GM20431 (cell line): ENCODE measurements around the gene GBP2.
"Not testable (repeated sequence)": the region's sequence is repeated elsewhere in the genome, so short reads cannot be mapped to it uniquely, and the experiment has no call there.

ENCODE experiments used
- in situ Hi-C: fragments of 300-500 bp; cut with MseI, MboI; formaldehyde crosslinking; loops from one replicate; pipeline ENCODE4 v1.15.0; 2020; ENCODE audit warnings: low sequenced_read_pairs; ENCODE audit not compliant: unreplicated experiment

Gene GBP2

GRCh38 chr1:89129911-89130310, 4.0 kb upstream of the GBP2 start:
- in situ Hi-C loops: no loop called here

DNA sequence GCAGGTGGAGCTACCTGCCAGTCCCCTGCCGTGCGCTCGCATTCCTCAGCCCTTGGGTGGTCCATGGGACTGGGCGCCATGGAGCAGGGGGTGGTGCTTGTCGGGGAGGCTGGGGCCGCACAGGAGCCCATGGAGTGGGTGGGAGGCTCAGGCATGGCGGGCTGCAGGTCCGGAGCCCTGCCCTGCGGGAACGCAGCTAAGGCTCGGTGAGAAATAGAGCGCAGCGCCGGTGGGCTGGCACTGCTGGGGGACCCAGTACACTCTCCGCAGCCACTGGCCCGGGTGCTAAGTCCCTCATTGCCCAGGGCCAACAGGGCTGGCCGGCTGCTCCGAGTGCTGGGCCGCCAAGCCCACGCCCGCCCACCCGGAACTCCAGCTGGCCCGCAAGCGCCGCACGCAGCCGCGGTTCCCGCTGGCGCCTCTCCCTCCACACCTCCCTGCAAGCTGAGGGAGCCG, 2.1 kb upstream of the GBP2 start:
- in situ Hi-C loops: not testable (repeated sequence)

DNA sequence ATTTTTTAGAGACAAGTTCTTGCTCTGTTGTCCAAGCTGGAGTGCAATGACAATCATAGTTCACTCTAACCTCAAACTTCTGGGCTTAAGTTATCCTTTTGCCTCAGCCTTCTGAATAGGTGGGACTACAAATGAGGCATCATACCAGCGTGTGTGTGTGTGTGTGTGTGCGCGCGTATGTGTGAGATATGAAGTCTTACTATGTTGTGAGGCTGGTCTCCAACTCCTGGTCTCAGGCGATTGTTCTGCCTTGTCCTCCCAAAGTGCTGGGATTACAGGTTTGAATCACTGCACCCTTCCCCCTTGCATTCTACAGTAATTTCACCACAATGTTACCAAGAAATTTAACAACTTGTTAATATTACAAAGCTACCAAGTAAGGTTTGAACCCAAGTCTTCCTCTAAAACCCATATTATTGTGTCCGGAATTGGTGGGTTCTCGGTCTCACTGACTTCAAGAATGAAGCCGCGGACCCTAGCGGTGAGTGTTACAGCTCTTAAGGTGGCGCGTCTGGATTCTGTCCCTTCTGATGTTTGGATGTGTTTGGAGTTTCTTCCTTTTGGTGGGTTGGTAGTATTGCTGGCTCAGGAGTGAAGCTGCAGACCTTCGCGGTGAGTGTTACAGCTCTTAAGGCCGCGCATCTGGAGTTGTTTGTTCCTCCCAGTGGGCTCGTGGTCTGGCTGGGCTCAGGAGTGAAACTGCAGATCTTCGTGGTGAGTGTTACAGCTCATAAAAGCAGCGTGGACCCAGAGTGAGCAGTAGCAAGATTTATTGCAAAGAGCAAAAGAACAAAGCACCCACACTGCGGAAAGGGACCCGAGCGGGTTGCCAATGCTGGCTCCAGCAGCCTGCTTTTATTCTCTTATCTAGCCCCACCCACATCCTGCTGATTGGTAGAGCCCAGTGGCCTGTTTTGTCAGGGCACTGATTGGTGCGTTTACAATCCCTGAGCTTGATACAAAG, 970 bp upstream of the GBP2 start:
- in situ Hi-C loops: not testable (repeated sequence)

DNA sequence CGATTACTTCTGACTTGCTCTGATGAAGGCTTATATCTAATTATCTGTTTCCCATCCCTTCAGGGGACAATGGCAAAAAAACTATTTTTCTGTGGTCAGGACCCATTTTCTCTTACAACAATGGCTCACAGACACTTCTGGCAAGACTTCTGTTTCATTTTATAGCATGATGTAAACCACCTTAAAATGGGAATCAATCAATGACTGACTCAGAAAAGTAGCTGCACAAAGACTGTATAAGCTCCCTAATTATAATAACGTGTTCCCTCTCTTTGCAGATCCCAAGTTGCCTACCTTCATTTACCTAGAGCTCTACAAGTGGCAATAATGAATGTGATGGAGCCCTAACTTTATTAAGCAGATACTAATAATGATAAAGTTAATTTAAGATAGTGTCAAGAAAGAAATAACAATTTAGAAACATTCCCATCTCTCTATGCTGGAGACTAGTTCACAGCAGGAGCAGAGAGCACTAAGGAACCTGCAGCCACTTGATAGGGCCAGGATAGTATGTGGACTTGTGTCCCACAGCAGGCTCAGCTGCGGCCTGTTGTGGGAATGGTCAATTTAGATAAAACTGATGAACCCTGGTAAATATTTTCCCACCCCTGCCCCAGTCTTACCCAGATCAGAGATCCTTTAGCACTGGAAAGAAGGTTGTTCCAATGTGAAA, 538 bp downstream of the GBP2 start:
- in situ Hi-C loops: no loop called here

DNA sequence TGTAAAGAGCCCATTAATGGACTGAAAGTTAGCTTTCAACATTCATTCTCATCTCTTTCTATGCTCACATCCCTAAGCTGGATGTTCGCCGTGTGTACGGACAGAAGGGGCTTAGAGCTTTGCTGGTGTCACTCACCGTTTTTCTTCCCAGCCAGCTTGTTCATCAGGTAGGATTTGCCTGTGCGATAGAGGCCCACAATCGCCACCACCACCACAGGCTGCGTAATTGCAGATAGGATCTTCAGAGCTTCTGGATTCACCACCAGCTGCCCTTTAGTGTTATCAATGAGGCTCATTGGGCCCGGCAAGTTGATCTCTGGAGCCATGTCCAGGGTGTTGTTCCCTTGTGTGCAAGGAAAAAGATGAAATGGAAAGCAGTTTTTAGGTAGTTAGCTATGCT, 4.3 kb downstream of the GBP2 start:
- in situ Hi-C loops: no loop called here

DNA sequence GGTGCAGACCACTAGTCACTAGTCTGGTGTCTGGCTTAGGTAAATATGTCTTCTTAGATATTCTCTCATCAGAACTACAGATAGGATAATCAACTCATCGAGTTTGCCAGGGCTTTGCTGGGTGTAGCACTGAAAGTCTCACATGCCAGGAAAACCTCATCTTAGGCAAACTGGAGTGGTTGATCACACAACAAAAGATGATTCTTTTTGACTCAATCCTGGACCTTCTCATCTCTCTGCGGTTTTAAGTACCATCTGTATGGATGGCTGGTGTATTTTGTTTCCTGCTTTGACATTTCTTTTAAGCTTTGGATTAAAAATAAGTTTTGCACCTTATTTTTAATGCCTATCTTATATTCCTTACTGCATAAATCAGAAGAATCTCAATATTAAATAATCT, 11.3 kb downstream of the GBP2 start:
- in situ Hi-C loops: no loop called here

GRCh38 chr1:89112871-89113613, 12.9 kb downstream of the GBP2 start:
- in situ Hi-C loops: no loop called here

DNA sequence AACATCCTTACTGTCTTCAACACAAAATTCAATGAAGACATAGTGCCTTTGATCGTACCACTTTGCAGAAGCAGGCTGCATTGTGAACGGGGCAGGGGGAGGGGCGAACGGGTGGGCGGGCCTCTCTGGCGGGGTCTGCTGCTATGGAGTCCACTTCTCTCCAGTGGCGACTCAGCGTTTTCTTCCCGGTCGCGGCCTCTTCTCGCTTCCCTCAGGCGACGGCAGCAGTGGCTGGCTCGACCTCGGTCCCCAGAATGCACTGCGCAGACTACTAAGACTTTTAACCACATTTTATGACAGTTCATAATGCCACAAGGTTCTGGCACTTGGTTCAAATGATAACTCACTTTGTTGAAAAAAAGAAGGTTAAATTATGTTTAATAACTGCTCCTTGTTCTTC, 21.2 kb downstream of the GBP2 start:
- in situ Hi-C loops: no loop called here

DNA sequence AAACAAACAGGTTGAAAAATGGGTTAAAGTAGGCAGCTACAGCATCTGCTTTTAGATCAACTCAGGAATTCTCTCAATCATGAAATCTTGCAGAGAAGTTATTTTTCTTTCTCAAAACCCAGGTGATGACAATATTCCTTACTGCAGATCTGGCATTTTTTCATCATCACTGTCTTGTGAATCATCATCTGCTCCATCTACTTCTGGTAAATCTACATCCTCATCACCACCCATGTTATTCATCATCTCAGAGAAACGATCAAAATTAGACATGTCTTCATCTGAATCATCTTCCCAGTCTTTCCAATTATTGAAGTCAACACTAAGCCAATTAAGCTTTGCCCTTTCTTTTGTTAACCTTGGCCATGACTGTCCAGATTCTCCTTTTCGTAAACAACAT, 21.8 kb downstream of the GBP2 start:
- in situ Hi-C loops: no loop called here

GRCh38 chr1:89102021-89102420, 23.9 kb downstream of the GBP2 start:
- in situ Hi-C loops: no loop called here

DNA sequence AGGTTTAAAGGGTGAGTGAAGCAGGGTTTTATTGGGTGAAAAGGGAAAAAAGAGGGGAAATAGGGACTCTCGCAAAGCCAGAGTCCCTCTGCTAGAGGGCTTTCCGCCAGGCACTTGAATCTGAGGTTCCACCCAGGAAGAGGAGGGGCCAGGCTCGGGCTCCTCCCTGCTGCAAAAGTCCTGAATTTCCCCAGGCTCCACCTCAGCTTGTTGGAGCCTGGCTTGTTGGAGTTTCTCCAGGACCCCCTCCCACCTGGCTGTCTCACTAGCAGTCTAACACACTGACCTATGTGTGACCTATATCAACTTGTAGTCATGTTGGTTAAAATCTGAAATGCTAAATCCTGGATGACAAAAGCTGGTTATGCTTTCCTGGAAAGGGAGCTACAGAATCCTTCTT, 25.5 kb downstream of the GBP2 start:
- in situ Hi-C loops: no loop called here

- in situ Hi-C loops: no loop called here
These were observed 27.1 kb downstream of the GBP2 start for GRCh38 chr1:89098857-89099256.

GRCh38 chr1:89095737-89096136, 30.2 kb downstream of the GBP2 start:
- in situ Hi-C loops: no loop called here

DNA sequence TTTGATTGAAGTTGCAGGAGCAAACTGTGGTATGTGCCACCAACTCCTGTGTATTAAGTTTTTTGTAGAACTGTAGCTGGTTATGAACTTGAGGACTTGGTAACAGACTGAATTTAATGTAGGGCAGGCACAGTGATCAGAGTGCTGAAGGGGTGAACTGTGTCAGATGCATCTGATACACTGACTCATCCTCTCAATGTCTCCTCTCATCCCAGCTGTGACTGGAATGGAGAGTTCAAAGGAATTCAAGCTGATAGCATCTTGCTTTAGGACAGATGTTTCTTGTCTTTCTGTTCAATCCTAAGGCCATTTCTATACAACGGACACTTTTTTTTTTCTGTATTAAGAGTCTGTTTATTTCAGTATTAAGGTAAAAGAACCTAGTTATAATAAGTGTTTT, 36.0 kb downstream of the GBP2 start:
- in situ Hi-C loops: no loop called here

DNA sequence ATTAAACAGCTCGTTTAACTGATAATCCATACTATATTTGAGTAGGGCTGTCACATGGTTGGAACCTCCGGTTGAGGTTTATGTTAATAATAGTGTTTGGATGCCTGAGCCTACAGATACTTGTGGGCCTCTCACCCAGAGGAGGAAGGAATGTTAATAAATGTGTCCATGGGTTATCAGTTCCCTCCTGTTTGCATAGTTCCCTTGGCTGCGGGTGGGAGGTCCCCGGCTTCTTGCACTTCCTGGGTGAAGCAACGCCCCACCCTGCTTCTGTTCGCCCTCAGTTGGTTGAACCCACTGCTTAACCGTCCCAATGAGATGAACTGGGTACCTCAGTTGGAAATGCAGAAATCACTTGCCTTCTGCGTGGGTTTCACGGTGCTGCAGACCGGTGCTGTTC, 37.3 kb downstream of the GBP2 start:
- in situ Hi-C loops: no loop called here

- in situ Hi-C loops: no loop called here
These were observed 38.7 kb downstream of the GBP2 start for GRCh38 chr1:89087241-89087640.

- in situ Hi-C loops: no loop called here
These were observed 40.1 kb downstream of the GBP2 start for GRCh38 chr1:89085781-89086180.

DNA sequence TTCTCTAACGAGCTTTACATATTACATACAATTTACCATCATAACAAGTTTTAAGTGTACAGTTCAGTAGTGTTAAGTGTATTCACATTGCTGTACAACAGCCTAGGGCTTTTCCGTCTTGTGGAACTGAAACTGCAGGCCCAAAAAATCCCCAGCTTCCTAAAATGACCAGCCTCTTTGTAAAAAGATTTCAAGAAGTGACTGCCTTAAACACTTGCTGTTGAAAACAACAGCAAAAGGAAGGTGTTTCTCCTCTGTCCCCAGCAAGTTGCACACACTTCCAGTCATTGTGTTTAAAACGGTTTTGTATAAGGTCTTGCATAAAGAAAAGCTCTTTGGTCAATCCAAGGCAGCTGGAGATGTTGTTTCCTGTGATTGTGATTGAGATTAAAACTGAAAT, 44.9 kb downstream of the GBP2 start:
- in situ Hi-C loops: no loop called here

DNA sequence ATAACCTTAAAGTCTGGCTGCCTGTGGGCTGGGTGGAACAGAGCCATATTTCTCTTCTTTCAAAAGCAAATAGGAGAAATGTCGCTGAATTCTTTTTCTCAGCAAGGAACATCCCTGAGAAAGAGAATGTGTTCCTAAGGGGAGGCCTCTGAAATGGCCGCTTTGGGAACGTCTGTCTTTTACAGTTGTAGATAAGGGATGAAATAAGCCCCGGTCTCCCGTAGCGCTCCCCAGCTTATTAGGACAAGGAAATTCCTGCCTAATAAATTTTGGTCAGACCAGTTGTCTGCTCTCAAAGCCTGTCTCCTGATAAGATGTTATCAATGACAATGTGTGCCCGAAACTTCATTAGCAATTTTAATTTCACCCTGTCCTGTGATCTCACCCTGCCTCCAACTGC, 45.8 kb downstream of the GBP2 start:
- in situ Hi-C loops: not testable (repeated sequence)

- in situ Hi-C loops: not testable (repeated sequence)
These were observed 53.3 kb downstream of the GBP2 start for GRCh38 chr1:89072466-89073065.
